Esophagus muscularis mucosa (tissue), 4 donors: ENCODE data around the gene TSPO. TPM values are rescaled to one million over a fixed set of nuclear protein-coding genes. Genes with fewer than 3 reads are reported as not detected.

Experiments
- DNase-seq: peaks from one replicate; pipeline ENCODE4 v3.0.0-alpha.2; 2017; ENCODE audit errors: extremely low spot score
- H3K27ac ChIP-seq, 4 donors: fragments of 200-600 bp; sonication (generic); replicated peaks in 1 of 4; 1 replicate in 3 of 4; 2 replicates in 1 of 4; pipeline ENCODE4 v1.5.1; 2016 to 2019; ENCODE audit warnings: mild to moderate bottlenecking in 1 of 4
- H3K27me3 ChIP-seq, 4 donors: fragments of 200-600 bp; sonication (generic); one replicate each; pipeline versions ENCODE4 v1.5.1 to v1.6.0; 2016 to 2019
- H3K36me3 ChIP-seq, 4 donors: fragments of 200-600 bp; sonication (generic); one replicate each; pipeline ENCODE4 v1.5.1; 2016 to 2019
- H3K4me1 ChIP-seq, 4 donors: fragments of 200-600 bp; sonication (generic); one replicate each; pipeline ENCODE4 v1.5.1; 2016 to 2019
- H3K4me3 ChIP-seq, 4 donors: fragments of 200-600 bp; sonication (generic); 1 replicate in 2 of 4; 2 replicates in 2 of 4; pipeline ENCODE4 v1.5.1; 2016 to 2019; ENCODE audit warnings: mild to moderate bottlenecking in 4 of 4, moderate library complexity in 1 of 4
- H3K9me3 ChIP-seq, 4 donors: fragments of 200-600 bp; sonication (generic); 1 replicate in 3 of 4; 2 replicates in 1 of 4; pipeline ENCODE4 v1.5.1; 2016 to 2019
- EP300 ChIP-seq: sonication (generic); formaldehyde crosslinking; IDR thresholded peaks from one replicate; pipeline ENCODE4 v1.6.1; 2017; ENCODE audit warnings: antibody characterized with exemption
- POLR2A ChIP-seq: fragments of 450-650 bp; IDR thresholded peaks from one replicate; pipeline ENCODE4 v1.6.1; 2017; ENCODE audit warnings: antibody characterized with exemption, moderate library complexity, mild to moderate bottlenecking, low read depth
- POLR2AphosphoS5 ChIP-seq, 2 donors: sonication (generic); formaldehyde crosslinking; IDR thresholded peaks; one replicate each; pipeline ENCODE4 v1.6.1; 2017; ENCODE audit warnings: antibody characterized with exemption in 2 of 2
- WGBS: methylation state at CpG from one replicate; pipeline ENCODE4 v1.1.5; 2018; 5-methylcytosine and 5-hydroxymethylcytosine counted together
- intact Hi-C: fragments of 100-400 bp; cut with DNase I; formaldehyde crosslinking; loops from one replicate; pipeline ENCODE4 v1.15.1; 2023
- total RNA-seq, 4 donors: library from RNA; depleted of rRNA; stranded (reverse); fragments of >200 nt; gene quantifications; one replicate each; pipeline versions ENCODE4 v1.1.0 to v1.2.1, GENCODE V29; 2016
- TF ChIP-seq, protein P1 (sequence below), 3 experiments: fragments of 200-600 bp in 2 of 3; fragments of 450-650 bp in 1 of 3; sonication (generic) in 2 of 3; IDR thresholded peaks; one replicate each; pipeline ENCODE4 v1.5.1; 2017 to 2019; ENCODE audit warnings: antibody characterized with exemption in 3 of 3, mild to moderate bottlenecking in 2 of 3, moderate library complexity in 1 of 3

TSPO gene
- total RNA-seq, 4 donors from 2014 or later = 172 to 191 (median 182) TPM

DNA sequence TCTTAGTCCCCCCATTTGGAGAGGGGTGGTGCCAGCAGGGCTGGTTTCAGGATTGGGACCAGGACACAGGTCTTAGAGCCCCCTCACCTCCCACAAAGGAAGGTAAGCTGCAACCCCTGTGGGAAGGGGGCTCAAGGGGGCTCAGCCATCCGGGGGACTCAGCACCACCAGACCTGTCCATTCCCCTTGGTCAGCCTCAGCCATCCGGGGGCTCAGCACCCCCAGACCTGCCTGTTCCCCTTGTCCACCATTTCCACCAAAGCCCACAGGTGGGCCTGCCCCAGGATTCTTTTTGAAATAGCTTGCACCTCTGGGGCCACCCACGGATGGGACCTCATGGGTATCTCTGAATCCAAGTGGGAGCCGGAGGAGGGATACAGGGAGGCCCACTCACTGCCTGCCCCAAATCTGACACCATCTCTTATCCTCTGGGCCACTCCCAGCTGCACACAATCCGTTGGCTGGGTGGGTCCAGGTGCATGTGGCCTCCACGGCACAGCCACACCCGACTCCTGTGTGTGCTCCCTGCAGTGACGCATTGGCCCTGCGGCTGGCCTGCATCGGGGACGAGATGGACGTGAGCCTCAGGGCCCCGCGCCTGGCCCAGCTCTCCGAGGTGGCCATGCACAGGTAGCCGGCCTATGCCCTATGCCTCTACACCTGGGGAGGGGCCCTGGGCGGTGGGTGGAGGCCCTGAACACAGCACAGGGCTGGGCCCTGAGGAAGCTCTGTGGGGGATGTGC, 24.0 kb upstream of the TSPO start:
- Histone ChIP-seq H3K27ac (no peak overlapping the region), H3K9me3 (no peaks in the 10 kb centered on the region), H3K4me1 (peaks cover 0 to 10% (median 3%) of the 10 kb centered on the region in 4 donors), H3K27me3 (no peaks in the 10 kb centered on the region), H3K36me3 (peaks cover 1 to 17% (median 6%) of the 10 kb centered on the region in 4 donors), H3K4me3 (no peak overlapping the region)
- intact Hi-C loops = no loop called here
- TF ChIP-seq, protein P1, sequence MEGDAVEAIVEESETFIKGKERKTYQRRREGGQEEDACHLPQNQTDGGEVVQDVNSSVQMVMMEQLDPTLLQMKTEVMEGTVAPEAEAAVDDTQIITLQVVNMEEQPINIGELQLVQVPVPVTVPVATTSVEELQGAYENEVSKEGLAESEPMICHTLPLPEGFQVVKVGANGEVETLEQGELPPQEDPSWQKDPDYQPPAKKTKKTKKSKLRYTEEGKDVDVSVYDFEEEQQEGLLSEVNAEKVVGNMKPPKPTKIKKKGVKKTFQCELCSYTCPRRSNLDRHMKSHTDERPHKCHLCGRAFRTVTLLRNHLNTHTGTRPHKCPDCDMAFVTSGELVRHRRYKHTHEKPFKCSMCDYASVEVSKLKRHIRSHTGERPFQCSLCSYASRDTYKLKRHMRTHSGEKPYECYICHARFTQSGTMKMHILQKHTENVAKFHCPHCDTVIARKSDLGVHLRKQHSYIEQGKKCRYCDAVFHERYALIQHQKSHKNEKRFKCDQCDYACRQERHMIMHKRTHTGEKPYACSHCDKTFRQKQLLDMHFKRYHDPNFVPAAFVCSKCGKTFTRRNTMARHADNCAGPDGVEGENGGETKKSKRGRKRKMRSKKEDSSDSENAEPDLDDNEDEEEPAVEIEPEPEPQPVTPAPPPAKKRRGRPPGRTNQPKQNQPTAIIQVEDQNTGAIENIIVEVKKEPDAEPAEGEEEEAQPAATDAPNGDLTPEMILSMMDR (IDR thresholded peaks at IDR 0.05) = no peak
- TF ChIP-seq POLR2AphosphoS5 (IDR thresholded peaks at IDR 0.05) (no peak), EP300 (no peak)
- no peak for DNase-seq
- WGBS = 86% methylated on average over 4 of the region's 17 CpGs

DNA sequence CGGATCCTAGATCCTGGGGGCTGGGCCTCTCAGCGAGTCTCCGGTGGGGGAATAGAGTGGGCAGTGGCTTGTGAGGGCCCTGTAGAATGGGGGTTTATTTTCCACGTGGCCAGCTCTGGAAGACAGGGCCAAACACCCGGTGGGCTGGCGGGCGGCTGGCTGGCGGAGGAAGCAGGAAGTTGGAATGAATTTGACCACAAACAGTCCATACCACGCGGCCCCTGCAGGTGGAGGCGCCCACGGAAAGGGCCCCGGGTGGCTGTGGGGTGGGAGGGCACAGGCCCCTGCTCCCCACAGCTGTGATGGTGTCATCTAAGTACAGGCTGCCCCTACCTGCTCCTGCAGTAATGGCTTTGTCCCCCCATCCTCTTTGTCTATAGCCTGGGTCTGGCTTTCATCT, 23.2 kb upstream of the TSPO start:
- WGBS = 81% methylated on average over 5 of the region's 13 CpGs
- peaks cover 9 to 24% (median 14%) of the 10 kb centered on the region in 4 donors for H3K36me3 ChIP-seq
- no peak for DNase-seq
- no peak overlapping the region for H3K27ac ChIP-seq
- H3K4me3 ChIP-seq = no peak overlapping the region
- no peaks in the 10 kb centered on the region for H3K27me3 ChIP-seq
- intact Hi-C loops = no loop called here
- peaks cover 0 to 10% (median 4%) of the 10 kb centered on the region in 4 donors for H3K4me1 ChIP-seq
- H3K9me3 ChIP-seq = no peaks in the 10 kb centered on the region
- no peak for TF ChIP-seq POLR2A
- TF ChIP-seq EP300 = no peak
- TF ChIP-seq POLR2AphosphoS5 (IDR thresholded peaks at IDR 0.05) = no peak
- TF ChIP-seq, protein P1 (IDR thresholded peaks at IDR 0.05) = no peak

DNA sequence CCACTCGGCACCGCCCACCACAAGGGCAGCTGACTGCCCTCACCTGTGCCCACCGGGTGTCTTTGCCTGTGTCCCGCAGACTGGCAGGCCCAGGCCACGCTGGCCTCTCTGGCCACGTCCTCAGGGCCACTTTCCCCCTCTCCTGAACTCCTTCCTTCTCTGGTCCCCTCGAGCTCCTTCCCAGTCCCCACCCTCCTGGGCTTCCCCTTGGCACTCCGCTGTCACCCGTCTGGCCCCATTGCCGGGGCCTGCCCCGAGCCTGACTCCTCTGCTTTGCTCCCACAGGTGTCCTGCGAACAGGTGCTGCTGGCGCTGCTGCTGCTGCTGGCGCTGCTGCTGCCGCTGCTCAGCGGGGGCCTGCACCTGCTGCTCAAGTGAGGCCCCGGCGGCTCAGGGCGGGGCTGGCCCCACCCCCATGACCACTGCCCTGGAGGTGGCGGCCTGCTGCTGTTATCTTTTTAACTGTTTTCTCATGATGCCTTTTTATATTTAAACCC, 22.4 kb upstream of the TSPO start:
- Histone ChIP-seq H3K9me3 (no peaks in the 10 kb centered on the region), H3K4me1 (peaks cover 0 to 10% (median 4%) of the 10 kb centered on the region in 4 donors), H3K4me3 (no peak overlapping the region), H3K27ac (no peak overlapping the region), H3K27me3 (no peaks in the 10 kb centered on the region), H3K36me3 (peaks cover 11 to 33% (median 21%) of the 10 kb centered on the region in 4 donors)
- intact Hi-C loops = no loop called here
- 69% methylated on average over 20 of the region's 20 CpGs for WGBS
- no peak for DNase-seq
- TF ChIP-seq POLR2A = no peak
- no peak for TF ChIP-seq EP300
- no peak for TF ChIP-seq POLR2AphosphoS5 (IDR thresholded peaks at IDR 0.05)
- TF ChIP-seq, protein P1 (IDR thresholded peaks at IDR 0.05) = no peak

DNA sequence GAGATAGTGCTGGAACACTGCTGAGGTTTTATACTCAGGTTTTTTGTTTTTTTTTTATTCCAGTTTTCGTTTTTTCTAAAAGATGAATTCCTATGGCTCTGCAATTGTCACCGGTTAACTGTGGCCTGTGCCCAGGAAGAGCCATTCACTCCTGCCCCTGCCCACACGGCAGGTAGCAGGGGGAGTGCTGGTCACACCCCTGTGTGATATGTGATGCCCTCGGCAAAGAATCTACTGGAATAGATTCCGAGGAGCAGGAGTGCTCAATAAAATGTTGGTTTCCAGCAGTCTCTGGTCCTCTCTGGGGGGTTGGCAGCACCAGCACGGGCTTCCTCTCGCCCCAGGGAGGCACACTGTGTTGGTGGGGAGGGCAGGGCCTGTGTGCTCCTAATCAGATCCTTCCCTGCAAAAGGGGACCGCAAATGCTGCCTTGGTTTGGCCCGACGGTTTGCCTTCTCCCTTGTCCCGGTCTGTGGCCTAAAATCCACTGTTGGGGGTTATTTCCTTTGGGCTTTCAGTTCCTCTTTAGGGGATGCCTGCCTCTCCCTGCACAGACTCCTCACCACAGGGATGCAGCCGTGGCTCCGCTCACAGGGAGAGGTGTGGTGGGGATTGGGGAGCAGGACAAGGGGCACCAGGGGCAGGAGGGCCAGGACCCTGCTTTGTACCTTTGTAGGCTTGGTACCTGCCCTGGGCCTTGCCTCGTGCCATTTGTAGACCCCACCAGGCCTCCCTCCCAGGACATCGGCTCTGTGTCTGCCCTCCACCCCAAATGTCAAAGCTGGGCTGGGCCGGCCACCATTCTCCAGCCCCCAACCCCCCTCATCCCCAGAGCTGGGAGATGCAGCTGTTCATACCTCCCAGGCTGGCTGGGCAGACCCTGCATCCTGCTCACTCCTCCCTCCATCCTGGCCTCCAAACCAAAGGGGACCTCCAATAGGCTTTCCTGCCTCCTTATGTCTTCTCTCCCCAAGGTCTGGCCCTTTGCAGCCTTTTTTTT, 21.6 kb upstream of the TSPO start:
- H3K4me3 ChIP-seq = no peak overlapping the region
- WGBS = 64% methylated on average over 14 of the region's 16 CpGs
- no peak overlapping the region for H3K27ac ChIP-seq
- H3K27me3 ChIP-seq = no peaks in the 10 kb centered on the region
- H3K36me3 ChIP-seq = peaks cover 18 to 41% (median 28%) of the 10 kb centered on the region in 4 donors
- no peaks in the 10 kb centered on the region for H3K9me3 ChIP-seq
- peaks cover 0 to 10% (median 4%) of the 10 kb centered on the region in 4 donors for H3K4me1 ChIP-seq
- no peak for DNase-seq
- intact Hi-C loops = no loop called here
- TF ChIP-seq EP300 (no peak), POLR2A (no peak), POLR2AphosphoS5 (IDR thresholded peaks at IDR 0.05) (no peak)
- TF ChIP-seq, protein P1 (IDR thresholded peaks at IDR 0.05) = no peak
